Activated CD8-positive, alpha-beta memory T cell treated with anti-CD3 and anti-CD28 coated beads for 4 hours (primary cell): ENCODE measurements around the gene GLMP.

Experiments
- DNase-seq, 2 donors: peaks; one replicate each; pipeline ENCODE4 v3.0.0-alpha.2; 2020; ENCODE audit warnings: low read depth in 2 of 2

GLMP gene

DNA sequence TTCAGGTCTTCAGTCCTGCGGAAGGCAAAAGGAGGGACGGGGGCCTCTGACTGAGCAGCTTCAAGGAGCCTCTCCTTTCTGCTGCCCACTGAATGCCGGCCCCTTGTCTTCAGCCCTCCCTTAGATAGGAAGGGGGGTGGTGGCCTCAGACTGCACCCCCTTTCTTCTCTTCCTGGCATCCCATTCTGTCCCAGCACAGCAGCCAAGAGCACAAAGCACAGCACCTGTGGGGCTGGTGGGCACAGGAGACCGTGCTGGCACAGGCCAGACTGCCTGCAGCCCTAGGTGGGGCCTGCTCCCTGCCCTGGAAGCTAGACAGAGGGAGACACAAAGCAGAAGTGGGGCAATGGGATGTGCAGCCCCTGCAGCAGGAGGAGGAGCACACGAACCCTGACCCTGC lies 45.9 kb downstream of the GLMP start:
- DNase-seq: no peak

DNA sequence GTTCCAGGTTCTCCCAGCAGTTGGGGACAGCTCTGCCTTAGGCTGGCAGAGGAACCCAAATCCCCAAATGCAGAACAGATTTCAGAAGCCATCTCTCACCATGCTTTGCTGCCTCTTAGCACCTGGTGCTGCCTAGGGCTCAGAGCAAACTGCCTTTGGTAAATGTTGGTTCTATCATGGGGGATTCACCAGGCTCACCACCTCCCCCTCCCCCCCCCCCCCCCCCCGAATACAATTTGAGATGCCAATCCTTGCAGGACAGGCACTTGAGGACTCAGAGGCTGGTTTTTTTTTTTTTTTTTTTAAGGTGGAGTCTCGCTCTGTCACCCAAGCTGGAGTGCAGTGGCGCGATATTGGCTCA lies 47.2 kb downstream of the GLMP start:
- no peak for DNase-seq

DNA sequence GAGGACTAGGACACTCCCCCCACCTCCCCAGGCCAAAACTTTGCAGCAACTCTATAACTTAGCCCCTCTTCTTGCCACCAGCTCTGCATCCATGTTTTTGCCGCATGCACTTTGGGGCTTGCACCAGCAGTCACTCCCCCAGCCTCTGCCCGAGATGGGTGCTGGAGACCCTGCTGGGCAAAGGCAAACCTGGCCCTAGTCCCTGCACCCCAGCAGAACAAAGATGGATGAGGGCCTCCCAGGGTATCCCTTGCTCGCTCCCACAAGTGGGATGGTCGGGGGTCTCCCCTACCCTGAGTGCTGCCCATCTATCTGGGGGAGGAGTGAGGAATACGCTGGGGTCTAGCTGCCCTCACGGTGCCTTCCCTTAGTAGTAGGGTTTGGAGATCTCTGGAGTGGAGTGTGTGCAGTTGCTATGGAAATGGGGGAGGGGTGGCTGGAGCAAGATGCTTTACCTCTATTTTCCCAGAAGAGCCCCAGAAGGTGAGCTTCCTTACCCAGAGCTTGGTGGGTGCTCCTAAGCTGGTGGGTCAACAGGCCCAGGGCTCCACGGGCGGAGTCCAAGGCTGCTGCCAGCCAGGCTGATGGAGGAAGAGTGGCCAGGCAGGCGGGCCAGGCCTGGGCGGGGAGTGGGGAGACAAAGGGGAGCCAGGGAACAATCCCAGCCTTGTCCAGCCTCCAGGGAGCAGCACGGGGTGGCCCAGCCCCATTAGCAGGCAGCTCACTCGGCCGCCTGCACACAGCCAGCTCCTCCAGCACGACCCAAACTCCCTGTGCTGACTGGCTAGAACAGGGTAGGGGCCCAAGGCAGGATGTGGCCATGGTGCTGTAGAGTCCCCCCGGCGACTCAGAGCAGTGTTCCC lies 47.8 kb downstream of the GLMP start, which contains the start of gene PAQR6:
TSS of gene PAQR6 (minus strand) at position 597 of the 863 bp plus-strand sequence. CDS start 1,325 bp downstream, outside the sequence.
- DNase-seq: no peak

DNA sequence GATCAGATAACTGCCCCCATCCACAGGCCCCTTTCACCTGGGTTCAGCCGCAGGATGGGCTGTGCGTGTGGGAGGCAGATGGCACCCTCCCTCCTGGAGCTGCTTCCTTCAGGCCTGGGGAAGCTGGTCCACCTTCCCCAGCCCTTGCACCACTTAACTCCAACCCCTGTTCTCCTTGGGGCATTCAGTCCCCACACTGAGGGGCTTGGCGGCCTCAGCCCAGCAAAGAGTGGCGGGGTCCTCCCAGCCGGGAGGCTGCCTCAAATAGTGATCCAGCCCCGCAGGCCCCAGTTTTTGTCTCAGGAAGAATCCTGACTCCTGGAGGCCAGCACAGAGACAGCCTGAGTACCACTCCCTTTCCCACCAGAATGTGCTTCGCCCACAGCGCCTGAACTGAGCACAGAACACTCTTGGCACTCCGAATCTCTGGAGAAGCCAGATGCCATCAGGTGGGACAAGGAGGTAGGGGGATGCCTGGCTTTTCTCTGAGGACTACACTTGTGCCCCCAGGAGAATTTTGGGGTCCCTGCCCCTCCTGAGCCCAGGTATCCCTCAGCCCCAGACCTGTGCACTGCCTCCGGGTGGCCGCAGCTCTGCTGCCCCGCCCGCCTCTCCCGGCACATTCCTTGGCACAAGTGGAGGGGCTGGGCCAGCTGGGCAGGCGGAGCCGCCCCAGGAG lies 48.6 kb downstream of the GLMP start:
- DNase-seq: no peak

DNA sequence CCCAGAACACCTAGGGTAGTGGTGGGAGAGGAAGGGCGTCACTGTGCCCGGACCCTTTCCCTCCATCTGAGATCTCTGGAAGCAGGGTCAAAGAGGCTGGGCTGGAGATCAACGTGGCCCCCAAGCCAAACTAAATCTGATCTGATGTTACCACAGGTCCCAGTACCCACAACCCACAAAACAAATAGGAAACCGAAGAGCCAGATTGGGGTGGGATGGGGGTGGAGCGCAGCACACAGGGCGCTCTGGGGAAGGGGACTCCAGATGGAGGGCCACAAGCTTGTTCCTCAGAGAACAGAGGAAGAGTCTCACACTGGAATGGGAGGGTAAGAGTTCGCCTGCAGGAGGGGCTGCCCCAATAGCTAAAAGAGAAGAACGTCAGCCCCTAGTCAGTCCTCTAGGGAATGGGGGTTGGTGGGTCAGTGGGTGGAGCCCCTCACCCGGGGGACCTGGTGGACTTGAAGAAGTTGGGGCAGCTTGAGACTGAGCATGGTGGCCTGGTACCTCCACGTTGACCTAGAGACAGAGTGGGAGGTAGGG lies 49.2 kb downstream of the GLMP start:
- no peak for DNase-seq

DNA sequence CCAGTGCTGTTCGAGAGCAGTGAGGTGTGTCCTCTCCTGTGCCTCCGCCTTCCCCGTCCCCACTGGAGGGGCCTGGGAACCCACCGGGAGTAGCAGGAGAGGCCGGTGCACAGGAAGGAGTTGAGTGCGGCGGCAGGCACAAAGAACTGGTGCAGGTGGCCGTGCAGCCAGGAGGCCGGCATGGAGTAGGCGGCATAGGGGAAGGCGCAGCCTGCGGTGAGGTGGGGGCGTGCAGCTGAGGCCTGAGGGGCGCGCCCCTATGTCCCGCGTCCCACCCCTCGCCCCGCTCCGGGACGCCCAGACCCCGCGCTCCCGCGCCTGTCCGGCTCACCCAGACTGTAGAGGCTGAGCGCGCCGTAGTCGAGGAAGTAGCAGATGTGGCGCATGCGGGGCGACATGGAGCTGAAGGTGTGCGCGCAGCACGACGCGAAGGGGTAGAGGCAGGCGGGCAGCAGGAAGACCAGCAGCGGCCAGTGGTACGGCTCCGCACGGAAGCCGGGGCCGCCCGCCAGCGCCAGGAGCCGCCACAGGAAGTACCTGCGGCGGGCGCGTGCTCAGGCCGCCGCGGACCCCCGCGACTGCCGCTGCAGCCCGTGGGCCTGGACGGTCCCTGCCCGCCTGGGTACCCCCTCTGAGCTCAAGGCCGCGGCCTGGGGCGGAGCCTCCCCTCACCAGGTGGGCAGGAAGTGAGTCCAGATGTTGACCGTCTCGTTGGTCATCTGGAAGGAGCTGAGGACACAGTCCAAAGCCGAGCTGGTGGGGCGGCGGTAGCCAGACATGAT lies 49.8 kb downstream of the GLMP start:
- no peak for DNase-seq

DNA sequence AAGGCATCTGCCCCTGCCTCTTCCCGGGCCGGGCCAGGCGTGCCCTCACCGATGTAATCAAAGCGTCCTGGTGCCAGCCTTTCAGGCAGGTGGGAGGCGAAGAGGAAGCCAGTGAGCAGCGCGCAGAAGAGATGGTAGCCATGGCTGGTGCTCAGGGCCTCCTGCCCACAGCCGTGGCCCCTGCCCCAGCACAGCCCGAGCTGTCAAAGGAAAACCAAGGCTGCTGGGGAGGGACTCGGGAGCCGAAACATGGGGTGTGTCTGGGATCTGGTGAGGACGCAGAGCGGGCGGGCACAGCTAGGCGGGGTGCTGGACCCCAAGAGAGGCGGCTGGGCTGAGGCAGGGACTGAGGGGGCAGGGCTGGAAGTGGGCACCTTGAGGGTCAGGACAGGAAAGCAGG lies 50.8 kb downstream of the GLMP start:
- DNase-seq: no peak

DNA sequence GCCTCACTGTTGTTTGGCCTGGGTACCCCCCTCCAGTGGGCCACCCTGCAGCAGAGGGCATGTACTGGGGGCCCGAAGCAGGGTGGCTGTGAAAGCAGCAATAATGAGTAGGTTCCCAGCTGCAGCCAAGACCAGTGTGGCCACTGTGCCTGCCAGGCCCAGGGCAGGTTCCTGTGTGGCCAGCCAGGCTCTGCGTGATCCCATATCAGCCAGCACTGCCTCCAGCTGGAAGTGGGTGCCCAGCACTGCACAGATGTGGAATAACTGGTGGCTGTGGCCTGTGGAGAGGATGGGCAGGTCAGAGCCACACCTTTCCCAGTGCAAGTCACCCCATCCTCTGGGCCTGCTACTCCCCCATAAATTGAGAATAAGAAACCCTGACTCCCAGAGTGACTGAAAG lies 51.4 kb downstream of the GLMP start:
- DNase-seq: no peak

DNA sequence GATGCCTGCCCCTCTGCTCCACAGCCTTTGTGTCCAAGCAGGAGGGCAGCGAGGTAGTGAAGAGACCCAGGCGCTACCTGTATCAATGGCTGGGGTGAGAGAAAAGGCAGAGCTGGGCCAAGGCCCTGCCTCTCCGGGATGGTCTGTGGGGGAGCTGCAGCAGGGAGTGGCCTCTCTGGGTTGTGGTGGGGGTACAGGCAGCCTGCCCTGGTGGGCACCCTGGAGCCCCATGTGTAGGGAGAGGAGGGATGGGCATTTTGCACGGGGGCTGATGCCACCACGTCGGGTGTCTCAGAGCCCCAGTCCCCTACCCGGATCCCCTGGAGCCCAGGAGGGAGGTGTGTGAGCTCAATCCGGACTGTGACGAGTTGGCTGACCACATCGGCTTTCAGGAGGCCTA lies 52.7 kb downstream of the GLMP start:
- DNase-seq: no peak
